Pons (tissue), 1 donor: Measurements from ENCODE around the gene SLITRK1.

ENCODE experiments used
- DNase-seq: peaks from one replicate; pipeline ENCODE4 v3.0.0-alpha.2; 2016; ENCODE audit warnings: low spot score

The SLITRK1 gene

GRCh38 chr13:83881917-83882605, at the start of gene SLITRK1:
Gene SLITRK1 (minus strand): TSS chr13:83882474. CDS start chr13:83881507, 967 bp downstream.
- DNase-seq, result peak; percentile 83

GRCh38 chr13:83929157-83929556, 46.9 kb upstream of the SLITRK1 start:
- DNase-seq, result no peak

- DNase-seq, result no peak
These were observed 37.5 kb upstream of the SLITRK1 start for GRCh38 chr13:83919775-83920174.

- no peak for DNase-seq
These were observed 32.1 kb upstream of the SLITRK1 start for GRCh38 chr13:83914368-83914767.

GRCh38 chr13:83907196-83907989, 25.1 kb upstream of the SLITRK1 start:
- DNase-seq, result no peak

GRCh38 chr13:83906240-83906820, 24.1 kb upstream of the SLITRK1 start:
- no peak for DNase-seq

- no peak for DNase-seq
These were observed 23.4 kb upstream of the SLITRK1 start for GRCh38 chr13:83905641-83906040.

GRCh38 chr13:83895994-83896580, 13.8 kb upstream of the SLITRK1 start:
- no peak for DNase-seq

- no peak for DNase-seq
These were observed 8.1 kb upstream of the SLITRK1 start for GRCh38 chr13:83890358-83890757.

GRCh38 chr13:83884141-83884540, 1.9 kb upstream of the SLITRK1 start:
- no peak for DNase-seq

GRCh38 chr13:83883061-83883523, 818 bp upstream of the SLITRK1 start:
- DNase-seq, result peak; percentile 59

- no peak for DNase-seq
These were observed 309 bp upstream of the SLITRK1 start for GRCh38 chr13:83882606-83882959.

GRCh38 chr13:83881140-83881684, 1.1 kb downstream of the SLITRK1 start:
- peak; percentile 60 for DNase-seq

GRCh38 chr13:83880275-83881139, 1.8 kb downstream of the SLITRK1 start:
- DNase-seq, result peak; percentile 50

- DNase-seq, result peak; percentile 63
These were observed 2.7 kb downstream of the SLITRK1 start for GRCh38 chr13:83879431-83880171.

- peak; percentile 65 for DNase-seq
These were observed 3.4 kb downstream of the SLITRK1 start for GRCh38 chr13:83878691-83879430.

- DNase-seq, result peak; percentile 42
These were observed 4.5 kb downstream of the SLITRK1 start for GRCh38 chr13:83877651-83878355.

- DNase-seq, result no peak
These were observed 5.7 kb downstream of the SLITRK1 start for GRCh38 chr13:83876546-83876945.

- DNase-seq, result no peak
These were observed 14.6 kb downstream of the SLITRK1 start for GRCh38 chr13:83867708-83868107.
